ENCODE measurements around the gene RGR.

- TF ChIP-seq POLR2A (IDR thresholded peaks at IDR 0.05): no peak
- TF ChIP-seq, protein P1, sequence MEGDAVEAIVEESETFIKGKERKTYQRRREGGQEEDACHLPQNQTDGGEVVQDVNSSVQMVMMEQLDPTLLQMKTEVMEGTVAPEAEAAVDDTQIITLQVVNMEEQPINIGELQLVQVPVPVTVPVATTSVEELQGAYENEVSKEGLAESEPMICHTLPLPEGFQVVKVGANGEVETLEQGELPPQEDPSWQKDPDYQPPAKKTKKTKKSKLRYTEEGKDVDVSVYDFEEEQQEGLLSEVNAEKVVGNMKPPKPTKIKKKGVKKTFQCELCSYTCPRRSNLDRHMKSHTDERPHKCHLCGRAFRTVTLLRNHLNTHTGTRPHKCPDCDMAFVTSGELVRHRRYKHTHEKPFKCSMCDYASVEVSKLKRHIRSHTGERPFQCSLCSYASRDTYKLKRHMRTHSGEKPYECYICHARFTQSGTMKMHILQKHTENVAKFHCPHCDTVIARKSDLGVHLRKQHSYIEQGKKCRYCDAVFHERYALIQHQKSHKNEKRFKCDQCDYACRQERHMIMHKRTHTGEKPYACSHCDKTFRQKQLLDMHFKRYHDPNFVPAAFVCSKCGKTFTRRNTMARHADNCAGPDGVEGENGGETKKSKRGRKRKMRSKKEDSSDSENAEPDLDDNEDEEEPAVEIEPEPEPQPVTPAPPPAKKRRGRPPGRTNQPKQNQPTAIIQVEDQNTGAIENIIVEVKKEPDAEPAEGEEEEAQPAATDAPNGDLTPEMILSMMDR (IDR thresholded peaks at IDR 0.05): no peak
- no peak for TF ChIP-seq POLR2AphosphoS5 (IDR thresholded peaks at IDR 0.05)
Observed at GRCh38 chr10:84236807-84237198, 8.1 kb upstream of the RGR start.

Measured in prostate gland (tissue), 2 donors.